Measurements from ENCODE around the gene CLIC1.

CLIC1 gene

DNA sequence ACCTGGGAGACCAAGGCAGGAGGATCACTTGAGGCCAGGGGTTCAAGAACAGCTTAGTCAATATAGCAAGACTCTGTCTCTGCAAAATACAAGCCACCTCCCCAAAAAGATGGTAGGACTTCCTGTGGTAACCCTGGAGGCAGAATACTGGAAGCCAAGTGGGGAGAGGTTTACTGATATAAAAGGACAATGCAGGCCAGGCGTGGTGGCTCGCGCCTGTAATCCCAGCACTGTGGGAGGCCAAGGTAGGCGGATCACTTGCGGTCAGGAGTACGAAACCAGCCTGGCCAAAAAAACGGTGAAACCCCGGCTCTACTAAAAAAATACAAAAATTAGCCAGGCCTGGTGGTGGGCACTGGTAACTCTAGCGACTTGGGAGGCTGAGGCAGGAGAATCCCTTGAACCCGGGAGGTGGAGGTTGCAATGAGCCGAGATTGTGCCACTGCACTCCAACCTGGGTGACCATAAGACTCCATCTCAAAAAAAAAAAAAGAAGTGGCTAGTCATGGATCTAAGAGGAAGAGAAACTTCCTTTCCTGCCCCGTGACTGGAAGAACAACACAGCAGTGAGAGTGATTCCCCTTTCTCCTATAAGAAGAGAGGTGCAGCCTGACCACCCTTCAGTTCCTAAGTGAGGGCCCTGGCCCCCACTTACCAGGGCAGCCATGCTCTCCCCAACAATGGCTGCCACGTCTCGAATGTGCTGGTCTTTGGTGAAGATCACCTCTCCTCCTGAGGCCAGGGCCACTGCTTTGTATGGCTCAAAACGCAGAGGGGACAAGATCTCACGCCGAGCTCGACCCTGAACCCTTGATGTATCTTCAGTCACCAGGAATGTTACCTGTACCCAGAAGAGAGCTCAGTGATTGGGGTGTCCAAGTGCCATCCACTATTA is 32.3 kb upstream of the CLIC1 start:
- no peak for DNase-seq

DNA sequence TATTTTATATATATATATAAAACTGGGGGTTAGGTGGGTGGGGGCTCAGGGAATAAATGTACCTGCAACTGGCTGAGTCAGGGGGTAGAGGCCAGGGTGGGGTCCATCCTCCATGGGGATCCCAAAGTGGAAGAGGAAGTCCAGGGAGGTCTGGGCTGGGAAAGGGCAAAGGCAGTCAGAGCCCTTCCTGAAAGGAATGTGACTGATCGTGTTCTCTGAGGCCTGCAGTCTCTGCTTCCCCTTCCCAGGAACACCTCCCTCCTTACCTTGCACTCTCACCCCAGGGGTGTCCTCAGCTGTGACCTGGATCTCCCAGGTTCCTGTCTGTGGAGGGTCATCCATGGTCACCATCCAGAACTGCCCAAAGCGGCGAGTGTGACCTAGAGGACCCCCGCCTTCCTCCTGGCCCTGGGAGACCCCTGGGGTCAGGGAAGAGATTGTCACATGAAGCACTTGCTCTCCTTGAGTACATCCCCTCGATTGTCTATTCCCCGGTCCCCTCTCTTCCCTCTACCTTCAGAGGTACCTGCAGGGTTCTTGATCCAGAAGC is 30.8 kb upstream of the CLIC1 start:
- no peak for DNase-seq

DNA sequence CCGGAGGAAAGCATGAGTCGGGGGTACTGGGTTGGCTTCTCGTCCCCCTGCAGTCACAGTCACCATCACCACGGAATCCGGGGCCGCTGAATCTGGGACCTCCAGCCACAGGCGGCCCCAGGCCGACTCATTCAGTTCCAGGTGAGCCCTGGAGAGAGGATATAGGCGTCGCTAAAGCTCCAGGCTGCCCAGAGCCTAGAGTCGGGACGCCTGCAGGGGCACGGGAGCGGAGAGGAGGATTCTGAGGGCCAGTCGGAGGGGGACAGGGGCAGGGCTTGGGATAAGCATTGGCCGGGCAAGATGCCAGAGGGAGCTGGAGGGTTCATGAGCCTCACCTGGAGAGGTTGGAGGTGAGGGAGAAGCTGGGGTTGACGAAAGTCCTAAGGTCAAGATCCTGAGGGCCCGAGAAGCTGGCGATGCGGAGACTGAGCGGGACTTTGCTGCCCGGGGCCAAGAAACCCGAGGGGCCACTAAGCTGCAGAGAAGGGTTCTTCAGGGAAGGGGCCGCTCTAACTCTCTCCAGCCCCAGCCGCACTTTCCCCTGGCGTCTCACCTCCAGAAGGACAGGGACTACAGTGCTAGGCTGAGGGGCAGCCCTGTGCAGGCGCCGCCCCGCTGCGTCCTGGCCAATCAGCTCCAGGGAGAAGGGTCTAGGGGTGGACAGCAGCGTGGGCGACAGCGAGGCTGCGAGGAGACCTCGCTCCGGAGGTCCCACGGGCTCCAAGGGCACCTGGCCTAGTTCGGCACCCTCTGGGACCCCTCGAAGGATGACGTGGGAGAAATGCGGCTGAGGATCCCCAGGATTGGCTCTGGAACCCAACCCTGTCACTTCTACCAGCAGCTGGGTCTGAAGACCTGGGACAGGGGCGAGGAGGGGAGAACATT is 29.8 kb upstream of the CLIC1 start:
- DNase-seq, result peak; percentile 16

DNA sequence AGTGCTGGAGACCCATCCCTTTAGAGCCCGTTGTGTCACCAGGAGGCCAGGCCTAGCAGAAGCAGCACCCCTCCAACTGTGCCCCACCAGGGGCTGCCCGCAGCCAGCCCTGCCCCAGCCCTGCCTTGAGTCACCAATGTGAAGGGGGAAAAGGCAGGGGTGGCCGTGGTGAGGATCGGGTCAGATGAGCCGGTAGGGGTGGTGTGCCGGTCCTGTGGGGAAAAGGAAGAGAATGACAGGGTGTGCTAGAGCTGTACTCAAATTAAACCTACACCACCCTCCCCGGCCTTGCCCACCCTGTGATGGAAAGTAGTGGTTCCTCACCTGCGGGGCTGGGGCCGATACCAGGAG is 29.2 kb upstream of the CLIC1 start:
- no peak for DNase-seq

DNA sequence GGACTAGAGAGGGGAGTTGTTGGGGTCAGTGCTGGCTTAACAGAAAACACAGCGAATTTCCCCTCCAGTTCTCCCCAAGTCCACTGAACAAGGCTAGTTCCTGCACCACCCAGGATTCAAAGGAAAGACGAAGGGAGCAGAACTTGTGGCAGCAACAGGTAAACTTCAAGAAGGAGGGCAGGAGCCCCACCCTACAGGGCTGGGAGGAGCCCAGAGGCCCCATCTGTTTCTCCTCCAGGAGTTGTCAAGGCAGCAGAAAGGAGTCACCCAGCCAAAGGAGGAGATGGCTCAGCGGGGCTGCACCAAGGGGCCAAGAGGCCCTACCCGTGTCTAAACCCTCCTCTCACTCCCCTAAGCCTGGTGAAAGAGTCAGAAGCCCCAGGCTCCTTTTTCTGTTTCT is 27.9 kb upstream of the CLIC1 start:
- DNase-seq, result no peak

DNA sequence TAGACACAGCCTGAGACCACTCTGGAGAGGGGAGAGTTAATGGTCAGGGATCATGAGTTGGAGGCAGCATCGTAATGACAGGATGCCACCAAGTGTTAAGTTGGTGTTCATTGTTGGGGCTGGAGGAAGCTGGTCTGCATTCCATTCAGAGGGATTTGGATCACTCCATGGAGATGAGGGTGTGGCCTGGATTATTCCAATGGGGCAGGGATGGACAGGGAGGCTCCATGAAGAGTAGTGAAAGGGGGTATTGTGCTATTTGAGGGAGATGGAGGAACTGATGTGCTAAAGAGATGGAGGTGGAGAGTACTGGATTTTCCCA is 27.2 kb upstream of the CLIC1 start:
- peak; percentile 74 for DNase-seq

DNA sequence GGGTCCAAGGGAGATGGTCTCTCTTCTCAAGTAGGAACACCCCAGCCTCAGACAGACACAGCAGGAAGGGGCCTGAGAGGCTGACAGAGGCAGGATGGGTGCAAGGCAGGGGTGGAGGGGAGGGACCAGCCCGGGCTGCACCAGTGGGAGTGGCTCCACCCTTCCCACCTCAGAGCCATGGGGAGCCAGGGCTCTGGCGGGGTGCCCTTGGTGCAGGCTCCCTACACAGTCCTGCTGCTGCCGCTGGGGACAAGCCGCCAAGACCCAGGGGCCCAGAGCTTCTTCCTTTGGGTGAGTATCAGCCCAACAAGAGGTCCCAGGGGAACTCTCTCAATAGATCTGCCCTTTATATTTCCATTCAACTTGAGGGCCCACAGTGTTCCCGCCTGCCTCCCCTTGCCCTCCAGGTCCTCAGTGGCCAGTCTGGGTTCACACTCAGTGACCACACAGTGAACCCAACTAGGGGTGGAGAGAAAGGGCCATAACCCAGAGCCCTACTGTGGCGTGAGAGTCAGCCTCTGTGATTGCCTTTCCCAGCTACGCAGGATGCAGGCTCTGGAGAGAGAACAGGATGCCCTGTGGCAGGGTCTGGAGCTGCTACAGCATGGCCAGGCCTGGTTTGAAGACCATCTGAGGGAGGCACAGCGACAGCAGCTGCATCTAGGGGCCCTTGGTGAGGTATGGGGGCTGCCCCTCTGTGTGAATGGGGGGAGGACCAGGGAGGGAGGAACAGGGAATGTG is 26.7 kb upstream of the CLIC1 start:
- DNase-seq, result no peak

DNA sequence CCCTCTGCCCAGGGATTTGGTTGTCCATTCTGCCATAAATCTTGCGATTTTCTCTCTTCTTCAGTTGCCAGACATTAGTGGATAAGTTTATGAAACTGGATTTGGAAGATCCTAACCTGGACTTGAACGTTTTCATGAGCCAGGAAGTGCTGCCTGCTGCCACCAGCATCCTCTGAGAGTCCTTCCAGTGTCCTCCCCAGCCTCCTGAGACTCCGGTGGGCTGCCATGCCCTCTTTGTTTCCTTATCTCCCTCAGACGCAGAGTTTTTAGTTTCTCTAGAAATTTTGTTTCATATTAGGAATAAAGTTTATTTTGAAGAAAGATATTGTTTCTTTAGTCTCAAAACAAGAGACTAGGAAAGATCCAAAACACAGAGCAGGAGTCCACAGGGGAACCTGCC is 26.0 kb upstream of the CLIC1 start, which contains the start of gene SAPCD1:
TSS of gene SAPCD1 (plus strand) at position 301 of the 400 bp plus-strand sequence. CDS start 399 bp downstream, outside the sequence.
- no peak for DNase-seq

DNA sequence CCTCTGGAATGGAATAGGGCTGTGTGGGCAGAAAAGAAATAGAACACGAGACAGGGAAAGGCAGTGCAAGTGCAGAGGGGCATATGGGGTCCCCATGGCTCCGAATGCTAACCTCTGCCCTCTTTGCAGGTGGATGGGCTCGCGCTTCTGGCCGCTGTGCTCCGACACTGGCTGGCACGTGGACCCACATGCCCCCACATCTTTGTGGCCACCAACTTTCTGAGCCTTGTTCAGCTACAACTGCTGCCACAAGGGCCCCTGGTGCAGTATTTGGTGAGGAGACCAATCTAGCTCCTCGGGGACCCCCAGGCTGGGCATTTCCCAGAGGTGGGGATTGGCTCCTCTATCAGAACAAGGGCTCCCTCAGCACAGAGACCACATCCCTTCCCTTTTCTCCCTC is 25.0 kb upstream of the CLIC1 start:
- DNase-seq, result no peak

DNA sequence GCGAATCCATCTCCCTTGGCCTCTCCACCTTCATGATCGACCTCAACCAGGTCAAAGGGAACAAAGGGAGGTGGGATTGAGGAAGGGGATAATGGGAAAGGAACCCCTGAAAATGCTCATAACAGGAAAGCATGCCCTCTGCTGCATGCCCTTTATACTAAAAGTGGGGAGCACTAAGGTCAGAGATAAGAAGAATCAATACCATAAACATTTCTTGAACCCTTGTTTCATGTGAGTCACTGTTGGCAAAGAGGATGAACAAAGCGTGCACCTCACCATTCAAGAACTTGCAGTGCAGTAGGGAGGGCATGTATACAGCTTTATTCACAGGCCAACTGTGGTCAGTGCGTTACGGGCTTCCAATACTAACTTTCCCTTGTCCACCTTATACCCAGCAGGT is 24.5 kb upstream of the CLIC1 start:
- DNase-seq, result no peak

DNA sequence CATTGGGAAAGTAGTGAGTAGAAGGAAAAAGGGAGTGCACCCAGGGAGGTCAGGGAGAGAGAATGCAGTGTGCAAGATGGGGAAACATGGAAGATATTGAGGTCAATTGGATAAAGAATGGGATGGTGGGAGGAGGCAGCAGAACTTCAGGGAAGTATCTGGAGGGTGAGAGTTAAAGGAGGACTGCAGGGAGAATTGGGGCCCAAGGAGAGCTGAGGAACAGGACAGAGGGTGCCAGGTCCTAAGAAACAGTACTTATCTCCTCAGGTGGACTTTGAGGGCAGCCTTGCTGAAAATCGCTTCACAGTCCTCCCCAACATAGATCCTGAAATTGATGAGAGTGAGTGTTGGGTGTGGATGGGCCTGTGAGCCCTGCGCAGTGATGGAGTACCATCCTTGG is 22.0 kb upstream of the CLIC1 start:
- no peak for DNase-seq

DNA sequence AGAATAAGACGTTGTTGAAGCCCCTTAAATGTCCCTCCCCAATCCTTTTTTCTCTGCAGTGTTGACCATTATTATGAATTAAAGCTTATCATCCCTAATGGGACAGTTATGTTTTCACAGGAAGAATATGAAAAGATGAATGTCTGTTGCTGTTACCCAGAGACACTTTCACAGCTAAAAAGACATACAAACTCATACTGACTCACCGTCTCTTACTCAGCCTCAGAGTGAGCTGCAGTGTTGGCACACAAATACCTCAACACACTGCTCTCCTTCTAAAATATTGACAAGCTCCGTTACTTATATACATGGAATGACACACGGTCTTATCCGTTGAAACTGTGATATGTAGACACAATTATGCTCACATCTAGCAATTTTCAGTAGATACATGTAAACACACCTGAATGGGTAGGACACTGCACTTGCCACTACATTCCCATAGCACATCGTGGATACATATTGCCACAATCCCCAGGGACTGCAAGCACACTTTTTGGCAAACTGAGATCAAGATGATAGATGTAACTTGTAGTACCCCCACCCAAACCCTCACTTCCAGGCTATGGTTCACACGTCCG is 16.5 kb upstream of the CLIC1 start:
- peak; percentile 84 for DNase-seq

DNA sequence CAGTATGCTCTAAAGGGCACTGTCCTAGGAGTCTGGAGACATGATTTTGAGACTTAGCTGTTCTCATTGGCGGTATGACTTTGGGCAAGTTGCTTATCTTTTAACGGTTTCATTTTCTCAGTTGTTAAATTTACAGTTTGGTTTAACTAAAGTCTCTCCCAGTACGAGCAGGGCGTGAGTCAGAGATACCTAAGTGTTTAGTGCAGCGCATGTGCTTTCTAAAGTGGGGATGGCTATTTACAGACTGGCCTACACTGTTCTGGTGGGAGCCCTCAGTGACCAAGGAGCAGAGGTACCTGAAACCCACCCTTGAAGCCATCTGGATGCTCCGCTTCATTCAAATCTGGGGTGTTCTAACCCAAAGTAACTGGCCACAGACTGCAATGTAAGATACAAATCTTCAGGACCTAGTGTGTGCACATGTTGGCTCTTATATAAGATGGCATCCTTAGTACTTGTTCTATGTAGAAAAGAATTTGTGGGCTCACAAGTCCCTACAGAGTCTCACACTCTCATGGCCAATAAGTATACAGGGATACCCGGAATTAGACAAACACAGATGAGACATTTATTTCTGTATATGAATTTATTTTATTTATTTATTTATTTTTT is 14.2 kb upstream of the CLIC1 start:
- DNase-seq, result no peak

DNA sequence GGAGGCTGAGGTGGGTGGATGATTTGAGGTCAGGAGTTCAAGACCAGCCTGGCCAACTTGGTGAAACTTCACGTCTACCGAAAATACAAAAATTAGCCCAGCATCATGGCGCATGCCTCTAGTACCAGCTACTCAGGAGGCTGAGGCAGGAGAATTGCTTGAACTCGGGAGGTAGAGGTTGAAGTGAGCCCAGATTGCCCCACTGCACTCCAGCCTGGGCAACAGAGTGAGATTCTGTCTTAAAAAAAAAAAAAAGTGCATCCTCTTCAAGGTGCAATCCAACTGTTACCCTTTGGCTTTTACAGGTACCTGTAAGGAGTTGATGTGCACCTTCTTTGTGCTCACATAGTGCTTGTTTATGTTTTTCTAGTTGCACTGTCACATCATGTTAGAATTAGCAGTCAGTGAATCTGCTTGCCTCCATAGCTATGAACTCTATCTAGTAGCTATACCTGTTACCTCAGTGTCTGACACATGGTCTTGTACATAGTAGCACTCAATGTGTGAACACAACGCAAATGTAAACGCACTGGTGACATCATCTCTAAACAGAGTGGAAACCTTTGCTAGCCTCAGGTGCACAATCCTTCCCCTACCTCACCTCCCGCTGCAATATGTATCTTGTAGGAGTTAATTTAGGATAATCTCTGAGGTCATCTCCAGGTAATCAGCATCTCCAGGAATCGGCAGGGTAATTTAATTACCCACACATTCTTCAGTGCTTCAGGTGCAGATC is 13.1 kb upstream of the CLIC1 start:
- DNase-seq, result no peak

DNA sequence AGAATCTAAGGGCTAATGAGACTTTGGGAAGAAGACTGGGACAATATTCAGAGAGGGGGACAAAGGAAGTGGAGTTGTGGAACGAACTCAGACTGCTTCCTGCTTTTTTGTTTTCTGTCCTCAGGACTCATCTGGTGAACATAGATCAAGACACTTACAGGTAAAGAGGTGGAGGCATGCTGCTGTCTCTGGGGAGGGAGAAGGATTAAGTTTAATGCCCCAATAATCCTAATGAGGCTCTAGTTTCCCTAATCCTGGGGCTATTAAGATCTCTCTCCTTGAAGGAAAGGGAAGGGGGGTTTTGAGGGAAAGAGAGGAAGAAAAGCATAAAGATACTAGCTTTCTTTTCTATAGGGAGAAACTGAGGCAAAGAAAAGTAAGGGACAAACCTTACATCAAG is 8.1 kb upstream of the CLIC1 start:
- DNase-seq, result no peak

DNA sequence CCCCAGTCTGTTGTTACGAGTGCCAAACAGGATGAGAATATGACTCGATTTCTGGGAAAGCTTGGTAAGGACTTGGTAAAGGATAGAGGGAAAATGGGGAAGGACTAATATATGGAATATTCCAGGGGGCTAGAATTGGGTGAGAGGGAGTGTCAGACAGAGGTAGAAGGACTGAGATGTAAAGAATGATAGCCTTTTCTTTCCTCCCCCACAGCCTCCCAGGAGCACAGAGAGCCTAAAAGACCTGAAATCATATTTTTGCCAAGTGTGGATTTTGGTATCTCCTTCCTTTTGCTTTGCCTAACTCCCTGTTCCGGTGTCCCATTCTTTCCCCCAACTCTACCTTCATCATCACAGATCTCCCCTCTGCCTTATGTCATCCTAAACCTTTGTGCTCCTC is 6.6 kb upstream of the CLIC1 start:
- no peak for DNase-seq

DNA sequence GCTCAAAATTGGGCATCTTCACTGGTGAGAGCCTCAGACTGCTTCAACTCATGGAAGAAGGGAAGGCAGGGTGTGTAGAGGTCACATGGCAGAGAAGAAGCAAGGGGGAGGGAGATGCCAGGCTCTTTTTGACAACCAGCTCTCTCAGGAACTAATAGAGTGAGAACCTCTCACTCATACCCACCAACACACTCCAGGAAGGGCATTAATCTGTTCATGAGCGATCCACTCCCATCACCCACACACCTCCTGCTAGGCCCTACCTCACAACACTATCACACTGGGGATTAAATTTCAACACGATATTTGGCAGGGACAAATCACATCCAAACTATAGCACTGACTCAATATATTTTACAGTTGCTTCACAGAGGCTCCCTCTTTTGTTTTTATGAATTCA is 5.5 kb upstream of the CLIC1 start:
- DNase-seq, result no peak

DNA sequence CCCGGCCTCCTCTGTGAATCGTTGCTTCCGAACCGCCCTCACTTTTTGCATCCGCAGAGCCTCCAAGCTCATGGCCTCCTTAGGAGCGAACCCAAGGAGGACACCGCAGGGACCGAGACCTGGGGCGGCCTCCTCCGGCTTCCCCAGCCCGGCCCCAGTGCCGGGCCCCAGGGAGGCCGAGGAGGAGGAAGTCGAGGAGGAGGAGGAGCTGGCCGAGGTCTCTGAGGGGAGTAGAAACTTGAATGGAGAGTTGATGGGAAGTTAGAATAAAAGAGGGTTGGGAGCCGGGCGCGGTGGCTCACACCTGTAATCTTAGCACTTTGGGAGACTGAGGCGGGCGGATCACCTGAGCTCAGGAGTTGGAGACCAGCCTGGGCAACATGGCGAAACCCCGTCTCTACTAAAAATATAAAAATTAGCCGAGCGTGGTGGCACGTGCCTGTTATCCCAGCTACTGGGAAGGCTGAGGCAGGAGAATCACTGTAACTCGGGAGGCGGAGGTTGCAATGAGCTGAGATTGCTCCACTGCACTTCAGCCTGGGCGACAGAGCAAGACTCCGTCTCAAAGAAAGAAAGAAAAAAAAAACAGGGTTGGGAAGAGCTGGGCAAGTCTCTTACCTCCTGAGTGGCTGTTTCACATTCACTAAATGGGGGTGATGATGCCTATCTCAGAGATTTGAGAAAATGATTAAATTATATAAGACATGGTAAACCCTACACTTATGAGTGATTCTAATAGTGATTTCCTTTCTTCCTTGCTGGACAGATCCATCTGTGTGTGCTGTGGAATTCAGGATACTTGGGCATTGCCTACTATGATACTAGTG is 4.3 kb upstream of the CLIC1 start:
- no peak for DNase-seq

DNA sequence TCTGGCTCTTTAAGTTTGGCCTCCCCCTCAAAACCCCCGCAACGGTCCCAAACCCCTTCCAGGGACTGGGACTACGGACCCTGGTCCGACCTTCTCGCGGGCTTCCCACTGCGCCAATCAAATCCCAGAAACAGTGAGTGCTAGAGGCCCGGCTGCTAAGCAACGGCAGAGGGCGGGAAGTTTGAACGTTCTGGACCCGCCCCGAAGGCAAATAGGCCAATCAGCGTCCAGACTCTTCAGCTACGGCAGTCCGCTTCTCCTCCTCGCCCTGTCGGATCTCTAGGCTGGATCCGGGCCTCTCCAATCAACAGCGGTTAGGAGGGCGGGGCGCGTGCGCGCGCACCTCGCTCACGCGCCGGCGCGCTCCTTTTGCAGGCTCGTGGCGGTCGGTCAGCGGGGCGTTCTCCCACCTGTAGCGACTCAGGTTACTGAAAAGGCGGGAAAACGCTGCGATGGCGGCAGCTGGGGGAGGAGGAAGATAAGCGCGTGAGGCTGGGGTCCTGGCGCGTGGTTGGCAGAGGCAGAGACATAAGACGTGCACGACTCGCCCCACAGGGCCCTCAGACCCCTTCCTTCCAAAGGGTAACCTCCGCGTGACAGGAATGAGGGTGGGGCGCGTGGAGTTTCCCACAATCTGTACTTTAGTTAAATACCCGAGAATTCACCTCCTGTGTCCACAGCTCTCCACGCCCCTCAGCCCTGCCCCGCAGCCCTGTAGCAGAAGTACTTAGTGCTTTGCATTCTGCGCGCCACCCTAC is 3.5 kb upstream of the CLIC1 start, which contains the start of gene MSH5:
TSS of gene MSH5 (plus strand) at position 367 of the 758 bp plus-strand sequence. CDS start 462 bp downstream, outside the sequence.
- peak; percentile 100 for DNase-seq

All from fibroblast of skin of right biceps (primary cell).